NT2/D1 (cell line): Measurements from ENCODE around the gene UGT1A1.

Experiments
- YY1 ChIP-seq: IDR thresholded peaks from 2 replicates; pipeline ENCODE4 v1.6.1; 2011; ENCODE audit not compliant: insufficient read length, insufficient read depth
- ZNF274 ChIP-seq: IDR thresholded peaks from 2 replicates; pipeline ENCODE4 v1.6.1; 2011; ENCODE audit warnings: mild to moderate bottlenecking, low read depth, low read length

GRCh38 chr2:233791883-233792329, 31.8 kb downstream of the UGT1A1 start:
- TF ChIP-seq YY1 (no peak), ZNF274 (no peak)
